H1 (cell line): ENCODE measurements around the gene PNMA3. TPM values are rescaled to one million over a fixed set of nuclear protein-coding genes. Genes with fewer than 3 reads are reported as not detected.
"Not testable (repeated sequence)": the region's sequence is repeated elsewhere in the genome, so short reads cannot be mapped to it uniquely, and the experiment has no call there.

Experiments
- CTCF ChIA-PET: fragments of 300-600 bp; sonication (Branson Sonifier 250); formaldehyde crosslinking; loops from one replicate; lab custom pipeline; 2021; ENCODE audit not compliant: partially characterized antibody; lab: Charles Lee
- POLR2A ChIA-PET: fragments of 300-600 bp; sonication (Branson Sonifier 250); formaldehyde crosslinking; loops from one replicate; lab custom pipeline; 2021; ENCODE audit warnings: inconsistent platforms; ENCODE audit not compliant: partially characterized antibody; lab: Charles Lee
- DNase-seq, 2 experiments: peaks; one replicate each; pipeline versions ENCODE4 v3.0.0 to v3.0.0-alpha.2; 2010 to 2022; ENCODE audit warnings: low spot score in 2 of 2, low read depth in 1 of 2, mixed read lengths in 1 of 2
- FAIRE-seq: peaks from 2 replicates; lab custom pipeline; 2011; peaks lifted over from hg19 to GRCh38; lab: Jason Lieb, UNC
- H2AFZ ChIP-seq: 2 replicates; pipeline ENCODE4 v1.8.1; 2012; ENCODE audit warnings: low read length, inconsistent platforms
- H2AK5ac ChIP-seq: 2 replicates; pipeline ENCODE4 v1.6.1; 2013; ENCODE audit warnings: low read depth, low read length
- H2BK120ac ChIP-seq: replicated peaks from 2 replicates; pipeline ENCODE3; 2013; ENCODE audit warnings: low read depth, low read length, inconsistent platforms
- H2BK12ac ChIP-seq: 2 replicates; pipeline ENCODE4 v1.6.1; 2013; ENCODE audit warnings: low read depth, low read length
- H2BK15ac ChIP-seq: 2 replicates; pipeline ENCODE4 v1.6.1; 2013; ENCODE audit warnings: low read length
- H2BK20ac ChIP-seq: 2 replicates; pipeline ENCODE4 v1.6.1; 2013; ENCODE audit warnings: low read length
- H2BK5ac ChIP-seq: 2 replicates; pipeline ENCODE4 v1.6.1; 2013; ENCODE audit warnings: low read depth, low read length
- H3K14ac ChIP-seq: 2 replicates; pipeline ENCODE4 v1.6.1; 2013; ENCODE audit warnings: inconsistent platforms; ENCODE audit not compliant: insufficient read length
- H3K18ac ChIP-seq: 2 replicates; pipeline ENCODE4 v1.6.1; 2013; ENCODE audit warnings: low read length; ENCODE audit errors: extremely low read depth
- H3K23ac ChIP-seq: 2 replicates; pipeline ENCODE4 v1.6.1; 2013; ENCODE audit warnings: inconsistent platforms; ENCODE audit not compliant: insufficient read length
- H3K23me2 ChIP-seq: 2 replicates; pipeline ENCODE4 v1.6.1; 2013; ENCODE audit warnings: low read depth, low read length
- H3K27ac ChIP-seq: 2 replicates; pipeline ENCODE4 v1.6.1; 2011; ENCODE audit warnings: low read depth, low read length, inconsistent platforms
- H3K27me3 ChIP-seq, 4 experiments: replicated peaks in 1 of 4; 1 replicate in 1 of 4; 2 replicates in 3 of 4; pipeline versions ENCODE4 v1.6.1 to v1.8.1; 2011 to 2013; ENCODE audit warnings: low read length in 3 of 4, mild to moderate bottlenecking in 3 of 4, inconsistent platforms in 2 of 4, mixed read lengths in 2 of 4, moderate library complexity in 1 of 4; ENCODE audit not compliant: control insufficient read depth in 3 of 4, insufficient read depth in 3 of 4; ENCODE audit errors: extremely low read depth in 1 of 4
- H3K36me3 ChIP-seq, 4 experiments: 2 replicates each; pipeline versions ENCODE4 v1.6.1 to v1.8.1; 2011 to 2013; ENCODE audit warnings: mild to moderate bottlenecking in 4 of 4, low read length in 3 of 4, moderate library complexity in 2 of 4, control low read depth in 1 of 4, inconsistent platforms in 1 of 4; ENCODE audit not compliant: insufficient read depth in 4 of 4, control insufficient read depth in 2 of 4
- H3K4ac ChIP-seq: replicated peaks from 2 replicates; pipeline ENCODE3; 2013; ENCODE audit warnings: low read length, low read depth, mixed read lengths, inconsistent platforms; ENCODE audit not compliant: insufficient read length
- H3K4me1 ChIP-seq, 4 experiments: replicated peaks in 1 of 4; 1 replicate in 1 of 4; 2 replicates in 3 of 4; pipeline versions ENCODE4 v1.6.1 to v1.8.1; 2011 to 2013; ENCODE audit warnings: low read length in 3 of 4, inconsistent platforms in 2 of 4, mixed read lengths in 1 of 4; ENCODE audit not compliant: insufficient read depth in 4 of 4, control insufficient read depth in 3 of 4
- H3K4me2 ChIP-seq, 2 experiments: 2 replicates each; pipeline versions ENCODE4 v1.6.1 to v1.8.1; 2011 to 2013; ENCODE audit warnings: low read depth in 2 of 2, low read length in 2 of 2, control low read depth in 1 of 2, inconsistent platforms in 1 of 2, mild to moderate bottlenecking in 1 of 2; ENCODE audit not compliant: insufficient read depth in 1 of 2
- H3K4me3 ChIP-seq, 4 experiments: fragments of 200-600, 300-600 bp in 1 of 4; sonication (generic), shearing (Covaris generic), sonication (Bioruptor Twin) in 1 of 4; 2 replicates each; pipeline versions ENCODE4 v1.5.1 to v1.8.1; 2011 to 2016; ENCODE audit warnings: low read length in 4 of 4, low read depth in 3 of 4, control low read depth in 2 of 4, inconsistent platforms in 2 of 4, mild to moderate bottlenecking in 2 of 4, mixed read lengths in 1 of 4, moderate library complexity in 1 of 4; ENCODE audit not compliant: insufficient read depth in 2 of 4; ENCODE audit errors: extremely low read depth in 1 of 4
- H3K56ac ChIP-seq: replicated peaks from 2 replicates; pipeline ENCODE3; 2013; ENCODE audit warnings: low read depth, mild to moderate bottlenecking, mixed read lengths, low read length, inconsistent platforms; ENCODE audit not compliant: insufficient read length
- H3K79me1 ChIP-seq: 2 replicates; pipeline ENCODE4 v1.6.1; 2013; ENCODE audit warnings: low read depth, low read length, control low read depth
- H3K79me2 ChIP-seq, 2 experiments: 2 replicates each; pipeline versions ENCODE4 v1.6.1 to v1.8.1; 2012 to 2013; ENCODE audit warnings: low read length in 2 of 2, mild to moderate bottlenecking in 2 of 2, inconsistent platforms in 1 of 2; ENCODE audit not compliant: insufficient read depth in 2 of 2, control insufficient read depth in 1 of 2
- H3K9ac ChIP-seq, 4 experiments: replicated peaks in 1 of 4; 1 replicate in 1 of 4; 2 replicates in 3 of 4; pipeline versions ENCODE4 v1.6.1 to v1.8.1; 2011 to 2013; ENCODE audit warnings: low read depth in 3 of 4, low read length in 3 of 4, control low read depth in 2 of 4, mild to moderate bottlenecking in 2 of 4, moderate library complexity in 2 of 4, inconsistent platforms in 1 of 4; ENCODE audit errors: extremely low read depth in 1 of 4
- H3K9me3 ChIP-seq, 2 experiments: 2 replicates each; pipeline versions ENCODE4 v1.6.1 to v1.8.1; 2012 to 2013; ENCODE audit warnings: mild to moderate bottlenecking in 2 of 2, moderate library complexity in 2 of 2, control low read depth in 1 of 2, inconsistent platforms in 1 of 2, low read depth in 1 of 2, low read length in 1 of 2, mixed read lengths in 1 of 2; ENCODE audit not compliant: insufficient read depth in 2 of 2
- H4K20me1 ChIP-seq, 2 experiments: replicated peaks in 1 of 2; 2 replicates each; pipeline versions ENCODE3 to v1.8.1; 2011 to 2013; ENCODE audit warnings: inconsistent platforms in 2 of 2, low read length in 2 of 2, mild to moderate bottlenecking in 1 of 2; ENCODE audit not compliant: insufficient read depth in 2 of 2, control insufficient read depth in 1 of 2
- H4K5ac ChIP-seq: 2 replicates; pipeline ENCODE4 v1.6.1; 2013; ENCODE audit warnings: low read length, low read depth, mixed read lengths, inconsistent platforms; ENCODE audit not compliant: insufficient read length
- H4K8ac ChIP-seq: 2 replicates; pipeline ENCODE4 v1.8.0; 2013; ENCODE audit warnings: mild to moderate bottlenecking, moderate library complexity, low read length, inconsistent platforms; ENCODE audit not compliant: insufficient read depth; ENCODE audit errors: extremely low read depth
- H4K91ac ChIP-seq: replicated peaks from 2 replicates; pipeline ENCODE3; 2013; ENCODE audit warnings: low read length, mixed read lengths, inconsistent platforms; ENCODE audit not compliant: insufficient read length
- WGBS, 2 experiments: shearing (Covaris generic) in 1 of 2; methylation state at CpG; one replicate each; pipeline versions ENCODE4 v1.1.6 to v1.1.7; 2013 to 2015; ENCODE audit warnings: low lambda C conversion rate in 2 of 2, mixed read lengths in 2 of 2, inconsistent platforms in 1 of 2, low coverage in 1 of 2, missing lambda C conversion rate in 1 of 2; ENCODE audit not compliant: insufficient replicate concordance in 2 of 2, insufficient coverage in 1 of 2, insufficient read length in 1 of 2; ENCODE audit errors: extremely low coverage in 1 of 2, missing lambda C conversion rate in 1 of 2; 5-methylcytosine and 5-hydroxymethylcytosine counted together
- polyA plus RNA-seq, 7 experiments: library from polyadenylated mRNA; depleted of rRNA in 3 of 7; stranded (reverse) in 5 of 7; unstranded in 2 of 7; fragments of >200 nt in 5 of 7; fragments of 200-250 nt in 2 of 7; gene quantifications; 1 replicate in 5 of 7; 2 replicates in 1 of 7; 4 replicates in 1 of 7; pipeline versions ENCODE4 v1.2.1 to v1.2.3, GENCODE V29; 2011 to 2013; ENCODE audit warnings: missing spikeins in 2 of 7, mixed read lengths in 2 of 7
- total RNA-seq: library from RNA; stranded (reverse); fragmentation: NEBNext Ultra II Directional; extraction: Animal tissue kit (Norgen Biotek cat#: 25700); gene quantifications from 2 replicates; pipeline ENCODE4 v1.2.1, GENCODE V29; 2021

PNMA3 gene
- total and polyA plus RNA-seq, 2 of the 8 experiments (the other 6 are each of a cell fraction or from before 2014, with no cell fraction given) = 3.3 to 6.9 TPM

GRCh38 chrX:153017174-153017573, 39.1 kb upstream of the PNMA3 start:
- H3K18ac ChIP-seq, H3K4me2 ChIP-seq, H3K79me2 ChIP-seq, H3K27me3 ChIP-seq, H3K36me3 ChIP-seq, H2BK20ac ChIP-seq, H2BK5ac ChIP-seq, H3K56ac ChIP-seq, H3K4ac ChIP-seq, H3K9ac ChIP-seq, H4K91ac ChIP-seq, H3K23ac ChIP-seq, H2BK15ac ChIP-seq, CTCF ChIA-PET, H4K20me1 ChIP-seq, H2BK12ac ChIP-seq, DNase-seq, H3K4me1 ChIP-seq, H3K79me1 ChIP-seq, H3K9me3 ChIP-seq, H2BK120ac ChIP-seq, H3K4me3 ChIP-seq, H3K23me2 ChIP-seq, H3K14ac ChIP-seq, H4K8ac ChIP-seq, H4K5ac ChIP-seq, H2AFZ ChIP-seq, H2AK5ac ChIP-seq, POLR2A ChIA-PET, H3K27ac ChIP-seq, FAIRE-seq: not testable (repeated sequence)
- 78% methylated on average over 2 of the region's 2 CpGs; no CpG with 5 or more reads in 1 of the 2 experiments for WGBS, 2 experiments
